WERI-Rb-1 (cell line): ENCODE measurements around the gene NASP.

ENCODE experiments used
- DNase-seq: peaks from one replicate; pipeline ENCODE4 v3.0.0-alpha.2; 2020
- H3K27ac ChIP-seq: fragments of 250-450 bp; sonication (Bioruptor Pico); 2 replicates; pipeline ENCODE4 v1.5.1; 2020; ENCODE audit warnings: mild to moderate bottlenecking, moderate library complexity
- H3K27me3 ChIP-seq: fragments of 250-450 bp; sonication (Bioruptor Pico); 2 replicates; pipeline ENCODE4 v1.5.1; 2021; ENCODE audit warnings: mild to moderate bottlenecking, low read depth, moderate library complexity; ENCODE audit not compliant: insufficient read depth, severe bottlenecking
- H3K36me3 ChIP-seq: fragments of 250-450 bp; sonication (Bioruptor Pico); 2 replicates; pipeline ENCODE4 v1.5.1; 2020; ENCODE audit warnings: mild to moderate bottlenecking, moderate library complexity
- H3K4me3 ChIP-seq: 2 replicates; pipeline ENCODE4 v1.5.1; 2011; ENCODE audit warnings: low read depth, mild to moderate bottlenecking, control low read depth, low read length
- H3K9me3 ChIP-seq: fragments of 250-450 bp; sonication (Bioruptor Pico); 2 replicates; pipeline ENCODE4 v1.5.1; 2021; ENCODE audit warnings: mild to moderate bottlenecking, moderate library complexity; ENCODE audit not compliant: severe bottlenecking
- CTCF ChIP-seq: IDR thresholded peaks from 2 replicates; pipeline ENCODE4 v1.5.1; 2011; ENCODE audit warnings: low read depth, mild to moderate bottlenecking, control low read depth, inconsistent platforms, low read length

The NASP gene

GRCh38 chr1:45658171-45658570 is 74.3 kb downstream of the NASP start:
- DNase-seq = no peak

GRCh38 chr1:45659222-45659621 is 75.4 kb downstream of the NASP start:
- Histone ChIP-seq H3K27me3 (no peaks in the 10 kb centered on the region), H3K36me3 (peaks cover 69% of the 10 kb centered on the region), H3K9me3 (no peaks in the 10 kb centered on the region), H3K27ac (no peak overlapping the region), H3K4me3 (no peak overlapping the region)
- DNase-seq = no peak
- TF ChIP-seq CTCF = no peak

More at GRCh38 chr1:45658171-45658570, 74.3 kb downstream of the NASP start:
- H3K27ac ChIP-seq = no peak overlapping the region
- no peaks in the 10 kb centered on the region for H3K9me3 ChIP-seq
- no peak overlapping the region for H3K4me3 ChIP-seq
- H3K27me3 ChIP-seq = no peaks in the 10 kb centered on the region
- no peak for TF ChIP-seq CTCF
- peaks cover 76% of the 10 kb centered on the region for H3K36me3 ChIP-seq

GRCh38 chr1:45660336-45660735 is 76.5 kb downstream of the NASP start:
- no peak overlapping the region for H3K4me3 ChIP-seq
- H3K9me3 ChIP-seq = no peaks in the 10 kb centered on the region
- no peak for TF ChIP-seq CTCF
- peaks cover 58% of the 10 kb centered on the region for H3K36me3 ChIP-seq
- no peak for DNase-seq
- no peak overlapping the region for H3K27ac ChIP-seq
- H3K27me3 ChIP-seq = no peaks in the 10 kb centered on the region

GRCh38 chr1:45666836-45667235 is 83.0 kb downstream of the NASP start:
- DNase-seq = no peak
- no peaks in the 10 kb centered on the region for H3K9me3 ChIP-seq
- H3K36me3 ChIP-seq = peaks cover 5% of the 10 kb centered on the region
- no peaks in the 10 kb centered on the region for H3K27me3 ChIP-seq
- no peak overlapping the region for H3K4me3 ChIP-seq
- H3K27ac ChIP-seq = no peak overlapping the region
- TF ChIP-seq CTCF = no peak

- DNase-seq = no peak
- Histone ChIP-seq H3K36me3 (peaks cover 2% of the 10 kb centered on the region), H3K27me3 (no peaks in the 10 kb centered on the region), H3K4me3 (no peak overlapping the region), H3K9me3 (no peaks in the 10 kb centered on the region), H3K27ac (no peak overlapping the region)
- TF ChIP-seq CTCF = no peak
These were observed 83.7 kb downstream of the NASP start for GRCh38 chr1:45667321-45668111.
